Endometrial microvascular endothelial cells (primary cell): Measurements from ENCODE around the gene HNRNPLL. TPM values are rescaled to one million over a fixed set of nuclear protein-coding genes. Genes with fewer than 3 reads are reported as not detected.
"Not testable (repeated sequence)": the region's sequence is repeated elsewhere in the genome, so short reads cannot be mapped to it uniquely, and the experiment has no call there.

Source experiments
- in situ Hi-C: cut with HindIII; loops from 2 replicates; pipeline ENCODE4 v1.10.0; 2017; ENCODE audit warnings: low sequenced_read_pairs, low pct_unique_long_range_greater_than_20kb; ENCODE audit errors: inconsistent ontology term
- total RNA-seq: library from RNA; depleted of rRNA; stranded (reverse); fragments of >200 nt; gene quantifications from one replicate; pipeline ENCODE4 v1.2.3, GENCODE V29; 2015; ENCODE audit errors: inconsistent ontology term

HNRNPLL gene
- total RNA-seq, result 46.9 TPM

GRCh38 chr2:38602732-38603401, at the start of gene HNRNPLL:
Gene HNRNPLL, minus strand, starts transcription at chr2:38602928. Its CDS starts 302 bp downstream, at chr2:38602626.
- in situ Hi-C loops, result no loop called here

GRCh38 chr2:38650717-38651116, 48.0 kb upstream of the HNRNPLL start:
- in situ Hi-C loops, result no loop called here

DNA sequence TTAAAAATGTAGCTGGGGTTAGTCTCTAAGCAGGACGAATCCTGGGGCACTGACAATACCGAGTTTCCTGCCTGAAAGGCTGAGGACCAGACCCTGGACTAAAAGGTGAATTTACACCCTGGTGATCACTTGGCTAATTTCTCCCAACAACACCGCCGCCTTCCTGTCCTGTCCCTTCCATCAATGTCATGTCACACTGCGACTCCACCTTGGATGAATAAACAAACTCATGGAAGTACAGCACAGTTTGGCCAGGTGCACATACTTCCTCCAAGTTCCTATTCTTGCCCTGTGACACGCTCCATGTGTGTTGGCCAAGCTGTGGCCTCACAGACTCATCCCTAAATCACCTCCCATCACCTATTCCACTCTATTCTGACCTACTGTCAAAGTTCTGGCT, 47.3 kb upstream of the HNRNPLL start:
- in situ Hi-C loops, result no loop called here

- in situ Hi-C loops, result no loop called here
These were observed 46.5 kb upstream of the HNRNPLL start for GRCh38 chr2:38649176-38649728.

- in situ Hi-C loops, result no loop called here
These were observed 45.5 kb upstream of the HNRNPLL start for GRCh38 chr2:38648107-38648761.

GRCh38 chr2:38643683-38644511, 41.2 kb upstream of the HNRNPLL start:
- in situ Hi-C loops, result not testable (repeated sequence)

- in situ Hi-C loops, result no loop called here
These were observed 40.4 kb upstream of the HNRNPLL start for GRCh38 chr2:38643021-38643671.

DNA sequence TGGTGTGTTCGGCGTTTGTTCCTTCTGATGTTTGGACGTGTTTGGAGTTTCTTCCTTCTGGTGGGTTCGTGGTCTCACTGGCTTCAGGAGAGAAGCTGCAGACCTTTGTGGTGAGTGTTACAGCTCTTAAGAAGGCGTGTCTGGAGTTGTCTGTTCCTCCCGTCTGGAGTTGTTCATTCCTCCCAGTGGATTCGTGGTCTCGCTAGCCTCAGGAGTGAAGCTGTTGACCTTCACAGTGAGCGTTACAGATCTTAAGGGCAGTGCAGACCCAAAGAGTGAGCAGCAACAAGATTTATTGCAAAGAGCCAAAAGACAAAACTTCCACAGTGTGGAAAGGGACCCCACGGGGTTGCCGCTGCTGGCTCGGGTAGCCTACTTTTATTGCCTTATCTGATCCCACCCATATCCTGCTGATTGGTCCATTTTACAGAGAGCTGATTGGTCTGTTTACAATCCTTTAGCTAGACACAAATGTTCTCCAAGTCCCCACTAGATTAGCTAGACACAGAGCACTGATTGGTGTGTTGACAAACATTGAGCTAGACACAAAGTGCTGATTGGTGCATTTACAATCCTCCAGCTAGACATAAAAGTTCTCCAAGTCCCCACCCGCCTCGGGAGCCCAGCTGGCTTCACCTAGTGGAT, 39.8 kb upstream of the HNRNPLL start:
- in situ Hi-C loops, result not testable (repeated sequence)

GRCh38 chr2:38636069-38636468, 33.3 kb upstream of the HNRNPLL start:
- in situ Hi-C loops, result no loop called here

- in situ Hi-C loops, result no loop called here
These were observed 32.4 kb upstream of the HNRNPLL start for GRCh38 chr2:38635139-38635538.

- in situ Hi-C loops, result no loop called here
These were observed 32.0 kb upstream of the HNRNPLL start for GRCh38 chr2:38634684-38635083.

- in situ Hi-C loops, result no loop called here
These were observed 31.2 kb upstream of the HNRNPLL start for GRCh38 chr2:38633895-38634294.

- in situ Hi-C loops, result no loop called here
These were observed 30.3 kb upstream of the HNRNPLL start for GRCh38 chr2:38632980-38633379.

- in situ Hi-C loops, result no loop called here
These were observed 29.2 kb upstream of the HNRNPLL start for GRCh38 chr2:38631976-38632375.

DNA sequence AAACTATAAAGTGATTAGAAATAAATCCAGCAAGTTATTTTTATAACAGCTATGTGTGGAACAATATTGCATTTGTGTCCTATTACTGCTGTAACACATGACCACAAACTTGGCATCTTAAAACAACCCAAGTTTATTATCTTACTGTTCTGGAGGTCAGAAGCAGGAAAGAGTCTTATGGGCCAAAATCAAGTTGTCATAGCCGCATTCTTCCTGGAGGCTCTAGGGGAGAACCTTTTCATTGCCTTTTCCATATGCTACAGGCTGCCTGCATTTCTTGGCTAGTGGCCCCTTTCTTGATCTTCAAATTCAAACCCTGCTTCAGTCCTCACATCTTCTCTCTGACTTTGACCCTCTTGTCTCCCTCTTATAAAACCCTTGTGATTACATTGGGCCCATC, 27.0 kb upstream of the HNRNPLL start:
- in situ Hi-C loops, result no loop called here

- in situ Hi-C loops, result no loop called here
These were observed 24.7 kb upstream of the HNRNPLL start for GRCh38 chr2:38627391-38627790.

DNA sequence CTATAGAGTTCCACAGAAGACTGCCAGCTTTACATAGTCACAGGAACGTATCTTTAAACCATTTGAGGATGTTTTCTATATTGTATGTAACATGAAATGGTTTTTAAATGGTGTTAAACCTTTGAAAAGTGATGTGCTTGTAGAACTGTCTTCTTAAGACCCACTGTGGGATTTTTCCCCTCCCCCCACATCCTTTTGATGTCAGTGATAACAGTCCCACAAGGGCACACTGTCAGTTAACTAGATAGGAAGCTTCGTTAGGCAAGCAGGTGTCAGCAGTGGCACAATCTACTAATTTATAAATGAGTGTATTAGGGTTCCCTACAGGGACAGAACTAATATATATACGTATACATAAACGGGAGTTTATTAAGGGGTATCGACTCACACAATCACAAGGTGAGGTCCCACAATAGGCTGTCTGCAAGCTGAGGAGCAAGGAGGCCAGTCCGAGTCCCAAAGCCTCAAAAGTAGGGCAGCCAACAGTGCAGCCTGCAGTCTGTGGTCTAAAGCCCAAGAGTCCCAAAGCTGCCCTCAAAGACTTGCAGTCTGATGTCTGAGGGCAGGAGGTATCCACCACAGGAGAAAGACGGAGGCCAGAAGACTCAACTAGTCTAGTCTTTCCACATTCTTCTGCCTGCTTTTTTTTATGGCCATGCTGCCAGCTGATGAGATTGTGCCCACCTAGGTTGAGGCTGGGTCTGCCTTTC, 23.8 kb upstream of the HNRNPLL start:
- in situ Hi-C loops, result no loop called here

- in situ Hi-C loops, result no loop called here
These were observed 19.5 kb upstream of the HNRNPLL start for GRCh38 chr2:38622210-38622609.
